ENCODE results near the gene CELF2. TPM values are rescaled to one million over a fixed set of nuclear protein-coding genes. Genes with fewer than 3 reads are reported as not detected.
A peak's percentile ranks its signal among the peaks of the same experiment; 100 is the strongest.

CELF2 gene
- total RNA-seq, 6 donors from 2014 or later: 82.7 to 193 (median 120) TPM

DNA sequence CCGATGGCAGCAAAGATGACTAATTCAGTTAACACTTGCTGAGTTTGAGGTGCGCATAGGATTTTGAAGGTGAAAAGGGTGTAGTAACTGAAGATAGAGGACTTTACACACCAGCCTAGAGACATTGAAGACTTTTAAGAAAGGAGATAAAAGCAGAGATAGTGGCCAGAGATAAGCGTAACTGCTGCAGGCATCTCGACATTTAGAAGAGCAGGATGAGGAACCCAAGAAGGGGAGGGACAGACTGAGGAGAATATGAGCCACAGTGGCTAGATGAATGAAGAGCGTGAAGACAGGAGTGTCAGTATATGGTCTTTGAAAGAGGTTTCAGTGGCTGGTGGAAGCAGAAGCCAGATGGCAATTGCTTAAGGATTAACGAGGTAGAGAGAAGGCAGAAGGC lies 71.6 kb downstream of the CELF2 start:
- H3K9me3 ChIP-seq: no peaks in the 10 kb centered on the region
- 75 to 92% methylated on average over 6 of the region's 6 CpGs for WGBS, 2 donors
- ATAC-seq (ENCODE audit: low FRiP score in 2 of 2) (peak in 1 of 2 donors; percentile 11), DNase-seq (no peak)
- no peaks in the 10 kb centered on the region for H3K36me3 ChIP-seq
- TF ChIP-seq POLR2A (IDR thresholded peaks at IDR 0.05) (no peak), EP300 (IDR thresholded peaks at IDR 0.05) (no peak), POLR2AphosphoS5 (IDR thresholded peaks at IDR 0.05) (no peak)
- TF ChIP-seq, protein P1, sequence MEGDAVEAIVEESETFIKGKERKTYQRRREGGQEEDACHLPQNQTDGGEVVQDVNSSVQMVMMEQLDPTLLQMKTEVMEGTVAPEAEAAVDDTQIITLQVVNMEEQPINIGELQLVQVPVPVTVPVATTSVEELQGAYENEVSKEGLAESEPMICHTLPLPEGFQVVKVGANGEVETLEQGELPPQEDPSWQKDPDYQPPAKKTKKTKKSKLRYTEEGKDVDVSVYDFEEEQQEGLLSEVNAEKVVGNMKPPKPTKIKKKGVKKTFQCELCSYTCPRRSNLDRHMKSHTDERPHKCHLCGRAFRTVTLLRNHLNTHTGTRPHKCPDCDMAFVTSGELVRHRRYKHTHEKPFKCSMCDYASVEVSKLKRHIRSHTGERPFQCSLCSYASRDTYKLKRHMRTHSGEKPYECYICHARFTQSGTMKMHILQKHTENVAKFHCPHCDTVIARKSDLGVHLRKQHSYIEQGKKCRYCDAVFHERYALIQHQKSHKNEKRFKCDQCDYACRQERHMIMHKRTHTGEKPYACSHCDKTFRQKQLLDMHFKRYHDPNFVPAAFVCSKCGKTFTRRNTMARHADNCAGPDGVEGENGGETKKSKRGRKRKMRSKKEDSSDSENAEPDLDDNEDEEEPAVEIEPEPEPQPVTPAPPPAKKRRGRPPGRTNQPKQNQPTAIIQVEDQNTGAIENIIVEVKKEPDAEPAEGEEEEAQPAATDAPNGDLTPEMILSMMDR (IDR thresholded peaks at IDR 0.05): no peak
- no peaks in the 10 kb centered on the region for H3K27me3 ChIP-seq
- no peaks in the 10 kb centered on the region for H3K4me1 ChIP-seq
- no peak overlapping the region for H3K27ac ChIP-seq
- H3K4me3 ChIP-seq: no peak overlapping the region

DNA sequence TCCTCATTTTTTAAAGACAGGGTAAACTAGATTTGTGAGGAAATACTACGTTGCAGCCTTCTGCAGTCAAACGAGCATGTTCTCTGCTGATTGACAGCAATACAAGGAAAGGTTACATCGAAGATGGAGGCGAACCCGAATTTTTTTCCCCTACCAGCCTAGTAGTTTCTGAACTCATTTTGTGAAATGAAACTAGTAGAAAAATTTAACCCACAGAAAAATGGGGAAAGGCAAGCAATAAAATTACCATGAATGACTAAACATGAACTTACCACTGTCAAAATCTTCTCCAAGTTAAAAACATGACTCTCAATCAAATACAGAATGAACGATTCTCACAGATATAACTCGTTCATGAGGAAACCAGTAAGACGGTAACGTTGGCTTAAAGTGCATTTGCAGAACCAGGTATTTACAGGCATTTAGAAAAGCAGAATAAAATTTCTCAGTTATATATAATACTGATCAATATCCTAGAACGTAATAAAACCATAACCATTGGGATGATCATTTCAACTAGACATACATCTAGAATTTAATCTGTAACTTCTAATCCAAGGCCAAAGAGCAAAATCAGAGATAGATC lies 73.9 kb downstream of the CELF2 start:
- Histone ChIP-seq H3K4me3 (no peak overlapping the region), H3K27me3 (no peaks in the 10 kb centered on the region), H3K36me3 (no peaks in the 10 kb centered on the region), H3K4me1 (no peaks in the 10 kb centered on the region), H3K9me3 (no peaks in the 10 kb centered on the region), H3K27ac (no peak overlapping the region)
- ATAC-seq (ENCODE audit: low FRiP score in 2 of 2) (no peak), DNase-seq (no peak)
- 92 to 93% methylated on average over 10 of the region's 10 CpGs for WGBS, 2 donors
- TF ChIP-seq POLR2AphosphoS5 (IDR thresholded peaks at IDR 0.05) (no peak), EP300 (IDR thresholded peaks at IDR 0.05) (no peak), POLR2A (IDR thresholded peaks at IDR 0.05) (no peak)
- TF ChIP-seq, protein P1 (IDR thresholded peaks at IDR 0.05): no peak

DNA sequence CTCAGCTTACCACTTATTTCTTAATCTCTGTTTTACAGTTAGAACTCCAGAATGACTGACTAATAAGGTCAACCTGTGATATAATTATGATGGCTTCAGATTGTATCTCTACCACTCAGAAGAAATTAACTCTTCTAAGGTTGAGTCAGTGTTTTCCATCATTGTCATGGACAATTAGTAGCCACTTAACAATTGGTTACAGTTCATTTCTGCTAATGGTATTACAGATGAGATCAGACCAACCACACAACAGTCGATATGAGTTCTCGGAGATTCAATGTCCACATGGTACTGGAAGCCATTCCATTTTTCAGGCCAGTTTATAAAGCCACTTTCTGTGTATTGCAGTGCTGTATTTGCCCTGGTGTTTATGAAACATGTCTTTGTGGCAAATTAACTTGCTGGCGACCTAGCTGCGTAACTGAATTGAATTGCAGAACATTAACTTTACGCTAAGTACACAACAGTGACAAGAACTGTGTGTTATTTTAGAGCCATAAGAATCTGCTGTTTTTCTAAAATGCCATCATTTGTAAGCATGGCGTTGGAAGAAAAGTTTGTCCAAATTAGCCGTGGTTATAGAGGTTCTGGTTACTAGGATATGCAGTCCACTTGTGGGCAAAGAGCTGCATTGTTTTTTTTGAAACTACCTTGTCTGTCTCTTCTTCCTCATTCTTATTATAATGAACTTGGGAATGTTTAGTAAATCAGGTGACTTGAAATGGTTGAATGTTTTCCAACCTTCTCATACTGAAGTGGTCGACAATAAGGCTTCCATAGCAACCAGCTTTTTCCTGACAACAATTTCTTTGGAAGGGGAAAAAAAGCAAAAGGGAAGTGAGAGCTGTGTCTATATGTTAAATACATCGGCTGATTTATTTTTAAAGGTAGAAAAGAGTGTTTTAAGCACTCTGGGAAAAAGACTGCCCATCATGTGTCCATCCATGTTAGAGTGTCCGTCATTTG lies 76.4 kb downstream of the CELF2 start:
- Histone ChIP-seq H3K4me1 (no peaks in the 10 kb centered on the region), H3K36me3 (no peaks in the 10 kb centered on the region), H3K4me3 (no peak overlapping the region), H3K27me3 (no peaks in the 10 kb centered on the region), H3K9me3 (no peaks in the 10 kb centered on the region), H3K27ac (no peak overlapping the region)
- 80 to 85% methylated on average over 10 of the region's 10 CpGs for WGBS, 2 donors
- ATAC-seq (ENCODE audit: low FRiP score in 2 of 2) (no peak), DNase-seq (no peak)
- TF ChIP-seq, protein P1 (IDR thresholded peaks at IDR 0.05): no peak
- TF ChIP-seq POLR2A (IDR thresholded peaks at IDR 0.05): no peak
- TF ChIP-seq POLR2AphosphoS5 (IDR thresholded peaks at IDR 0.05): no peak
- no peak for TF ChIP-seq EP300 (IDR thresholded peaks at IDR 0.05)

DNA sequence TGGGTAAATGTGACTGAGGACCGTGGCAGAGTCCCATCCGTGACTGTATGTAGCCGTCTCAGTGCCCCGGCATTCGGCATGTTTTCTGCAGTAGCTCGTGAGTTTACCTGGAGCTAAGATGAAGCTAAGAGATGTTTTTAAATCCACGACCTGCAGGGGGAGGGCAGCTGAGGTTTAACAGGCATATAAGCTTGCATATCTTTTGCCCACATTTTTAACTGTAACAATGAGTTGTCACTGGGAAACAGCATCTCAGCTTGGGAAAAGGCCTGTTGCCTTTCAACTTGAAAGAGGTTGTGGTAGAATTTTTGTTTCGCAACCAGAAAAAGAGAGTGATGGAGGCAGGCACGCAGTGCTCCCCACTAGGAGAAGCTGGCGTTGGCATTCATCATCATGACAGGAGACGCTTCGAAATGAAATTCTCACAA lies 77.7 kb downstream of the CELF2 start:
- TF ChIP-seq EP300 (IDR thresholded peaks at IDR 0.05) (no peak), POLR2AphosphoS5 (IDR thresholded peaks at IDR 0.05) (no peak), POLR2A (IDR thresholded peaks at IDR 0.05) (no peak)
- DNase-seq: no peak
- H3K27me3 ChIP-seq: no peaks in the 10 kb centered on the region
- H3K4me3 ChIP-seq: no peak overlapping the region
- H3K36me3 ChIP-seq: no peaks in the 10 kb centered on the region
- WGBS, 2 donors: 80 to 83% methylated on average over 12 of the region's 12 CpGs
- no peak overlapping the region for H3K27ac ChIP-seq
- H3K4me1 ChIP-seq: no peaks in the 10 kb centered on the region
- ATAC-seq (ENCODE audit: low FRiP score in 2 of 2): no peak
- H3K9me3 ChIP-seq: no peaks in the 10 kb centered on the region

DNA sequence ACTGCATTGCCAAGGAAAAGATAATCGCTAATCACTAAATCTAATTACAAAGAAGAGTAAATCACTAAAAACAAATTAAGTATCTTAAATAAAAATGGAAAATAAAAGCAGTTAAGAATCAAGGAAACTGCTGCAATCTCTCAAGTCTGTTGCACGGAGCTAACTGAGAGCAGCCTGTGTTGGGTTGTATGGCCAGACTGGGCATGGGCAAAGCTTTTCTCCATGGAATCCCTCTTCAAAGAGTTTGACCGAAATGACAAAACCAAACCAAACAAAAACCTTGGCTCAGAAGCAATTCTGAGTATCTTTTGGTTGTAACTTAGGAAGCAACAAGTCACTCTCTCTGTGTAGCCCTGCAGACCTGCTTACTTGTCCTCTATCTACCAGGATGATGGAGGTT lies 78.8 kb downstream of the CELF2 start:
- no peak for DNase-seq
- H3K4me1 ChIP-seq: no peaks in the 10 kb centered on the region
- TF ChIP-seq, protein P1 (IDR thresholded peaks at IDR 0.05): no peak
- TF ChIP-seq POLR2AphosphoS5 (IDR thresholded peaks at IDR 0.05) (no peak), EP300 (IDR thresholded peaks at IDR 0.05) (no peak), POLR2A (IDR thresholded peaks at IDR 0.05) (no peak)
- no peak for ATAC-seq (ENCODE audit: low FRiP score in 2 of 2)
- no peaks in the 10 kb centered on the region for H3K27me3 ChIP-seq
- no peak overlapping the region for H3K4me3 ChIP-seq
- no peaks in the 10 kb centered on the region for H3K9me3 ChIP-seq
- WGBS, 2 donors: 52 to 65% methylated on average over 3 of the region's 3 CpGs
- no peak overlapping the region for H3K27ac ChIP-seq
- H3K36me3 ChIP-seq: no peaks in the 10 kb centered on the region
